Parathyroid adenoma (tissue), 2 donors: ENCODE measurements around the gene PITX1.
"Not testable (repeated sequence)": the region's sequence is repeated elsewhere in the genome, so short reads cannot be mapped to it uniquely, and the experiment has no call there.

Experiments
- H2AFZ ChIP-seq: fragments of 300-600 bp; sonication (generic); one replicate; pipeline ENCODE4 v1.7.0; 2017; ENCODE audit warnings: antibody characterized with exemption, mild to moderate bottlenecking
- H3K27ac ChIP-seq: fragments of 300-600 bp; sonication (generic); one replicate; pipeline ENCODE4 v1.7.0; 2017
- H3K27me3 ChIP-seq: fragments of 300-600 bp; sonication (generic); one replicate; pipeline ENCODE4 v1.7.0; 2017; ENCODE audit warnings: low read length; ENCODE audit not compliant: control insufficient read depth, insufficient read depth
- H3K36me3 ChIP-seq: fragments of 300-600 bp; sonication (generic); one replicate; pipeline ENCODE4 v1.7.0; 2017; ENCODE audit warnings: low read length; ENCODE audit not compliant: control insufficient read depth, insufficient read depth
- H3K4me1 ChIP-seq: fragments of 300-600 bp; sonication (generic); one replicate; pipeline ENCODE4 v1.7.0; 2017; ENCODE audit warnings: control low read depth
- H3K4me2 ChIP-seq: fragments of 300-600 bp; sonication (generic); one replicate; pipeline ENCODE4 v1.7.0; 2017; ENCODE audit warnings: low read length
- H3K4me3 ChIP-seq: fragments of 300-600 bp; sonication (generic); one replicate; pipeline ENCODE4 v1.7.0; 2017; ENCODE audit warnings: low read depth, low read length
- H3K79me2 ChIP-seq: fragments of 300-600 bp; sonication (generic); one replicate; pipeline ENCODE4 v1.7.0; 2017; ENCODE audit warnings: control low read depth
- H3K9ac ChIP-seq: fragments of 300-600 bp; sonication (generic); one replicate; pipeline ENCODE4 v1.7.0; 2017; ENCODE audit warnings: mild to moderate bottlenecking
- H3K9me3 ChIP-seq: fragments of 300-600 bp; sonication (generic); one replicate; pipeline ENCODE4 v1.7.0; 2017; ENCODE audit warnings: low read length; ENCODE audit not compliant: control insufficient read depth
- TF ChIP-seq, protein P1 (sequence below): fragments of 300-600 bp; sonication (generic); IDR thresholded peaks from one replicate; pipeline ENCODE4 v1.7.0; 2017; ENCODE audit warnings: antibody characterized with exemption, mild to moderate bottlenecking
- donor health status: primary hyperparathyroidism.

PITX1 gene

DNA sequence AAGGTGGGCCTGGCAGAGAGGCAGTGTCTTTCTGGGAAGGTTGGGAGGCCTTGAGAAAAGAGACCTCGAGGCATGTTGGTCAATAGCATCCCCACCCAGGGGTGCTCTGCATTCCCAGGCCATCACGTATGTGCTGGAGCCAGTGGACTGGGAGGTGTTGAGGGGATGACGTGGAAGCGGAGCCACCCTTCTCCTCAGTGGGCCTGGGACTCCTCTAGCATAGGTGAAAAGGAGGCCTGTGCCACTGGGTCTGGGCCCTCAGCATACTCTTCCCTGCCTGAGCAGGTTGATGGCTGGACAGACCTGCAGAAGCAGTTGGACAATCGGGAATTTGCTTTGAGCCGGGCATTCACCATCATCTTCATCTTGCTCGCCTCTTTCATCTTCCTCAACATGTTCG lies 25.5 kb downstream of the PITX1 start:
- Histone ChIP-seq H3K4me3 (no peak overlapping the region), H3K9ac (no peak overlapping the region), H3K79me2 (no peaks in the 10 kb centered on the region), H3K9me3 (no peaks in the 10 kb centered on the region), H3K4me2 (no peak overlapping the region), H3K27me3 (no peaks in the 10 kb centered on the region), H3K4me1 (no peaks in the 10 kb centered on the region), H3K36me3 (no peaks in the 10 kb centered on the region), H3K27ac (no peak overlapping the region), H2AFZ (no peak overlapping the region)
- TF ChIP-seq, protein P1, sequence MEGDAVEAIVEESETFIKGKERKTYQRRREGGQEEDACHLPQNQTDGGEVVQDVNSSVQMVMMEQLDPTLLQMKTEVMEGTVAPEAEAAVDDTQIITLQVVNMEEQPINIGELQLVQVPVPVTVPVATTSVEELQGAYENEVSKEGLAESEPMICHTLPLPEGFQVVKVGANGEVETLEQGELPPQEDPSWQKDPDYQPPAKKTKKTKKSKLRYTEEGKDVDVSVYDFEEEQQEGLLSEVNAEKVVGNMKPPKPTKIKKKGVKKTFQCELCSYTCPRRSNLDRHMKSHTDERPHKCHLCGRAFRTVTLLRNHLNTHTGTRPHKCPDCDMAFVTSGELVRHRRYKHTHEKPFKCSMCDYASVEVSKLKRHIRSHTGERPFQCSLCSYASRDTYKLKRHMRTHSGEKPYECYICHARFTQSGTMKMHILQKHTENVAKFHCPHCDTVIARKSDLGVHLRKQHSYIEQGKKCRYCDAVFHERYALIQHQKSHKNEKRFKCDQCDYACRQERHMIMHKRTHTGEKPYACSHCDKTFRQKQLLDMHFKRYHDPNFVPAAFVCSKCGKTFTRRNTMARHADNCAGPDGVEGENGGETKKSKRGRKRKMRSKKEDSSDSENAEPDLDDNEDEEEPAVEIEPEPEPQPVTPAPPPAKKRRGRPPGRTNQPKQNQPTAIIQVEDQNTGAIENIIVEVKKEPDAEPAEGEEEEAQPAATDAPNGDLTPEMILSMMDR = no peak

DNA sequence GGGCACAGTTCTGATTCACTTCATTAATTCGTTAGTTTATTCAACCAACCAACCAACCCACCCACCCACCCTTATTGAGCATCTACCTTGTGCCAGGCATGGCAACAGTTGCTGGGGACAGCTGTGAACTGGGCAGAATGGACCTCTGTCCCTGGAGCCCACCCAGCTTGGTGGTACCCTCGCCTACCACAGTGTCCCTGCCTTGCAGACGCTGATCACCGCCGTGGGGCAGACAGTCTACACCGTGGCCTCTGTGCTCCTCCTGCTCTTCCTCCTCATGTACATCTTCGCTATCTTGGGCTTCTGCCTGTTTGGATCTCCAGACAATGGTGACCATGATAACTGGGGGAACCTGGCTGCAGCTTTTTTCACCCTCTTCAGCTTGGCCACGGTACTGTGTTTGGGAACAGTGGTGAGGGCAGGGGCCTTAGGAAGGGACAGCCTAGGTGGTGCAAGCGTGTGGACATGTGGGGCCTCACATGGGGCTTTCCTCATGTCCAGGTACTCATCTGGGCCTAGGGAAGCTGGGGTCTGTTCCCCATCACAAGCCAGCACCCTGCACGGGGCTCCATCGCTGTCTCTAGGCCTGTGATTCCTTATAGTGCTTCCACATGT lies 26.2 kb downstream of the PITX1 start:
- no peak overlapping the region for H3K4me3 ChIP-seq
- TF ChIP-seq, protein P1 = no peak

DNA sequence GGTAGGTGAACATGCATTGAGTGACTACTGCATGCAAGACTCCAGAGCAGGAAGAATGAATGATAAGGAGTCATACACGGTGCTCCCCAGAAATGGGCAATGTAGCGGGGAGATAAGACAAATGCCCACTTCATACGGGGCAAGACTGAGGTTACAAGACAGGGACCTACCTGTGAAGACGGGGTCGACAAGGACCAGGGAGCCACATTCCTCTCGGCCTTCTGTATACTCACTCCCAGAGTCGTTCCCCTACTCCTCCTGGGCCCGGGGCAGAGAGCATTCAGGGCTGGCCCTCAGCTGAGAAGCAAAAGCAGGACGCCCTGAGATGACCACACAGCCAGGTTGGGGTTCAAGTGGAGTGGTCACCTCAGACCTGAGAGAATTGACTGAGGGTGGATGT lies 26.7 kb downstream of the PITX1 start:
- Histone ChIP-seq H3K27ac (no peak overlapping the region), H2AFZ (no peak overlapping the region), H3K9me3 (no peaks in the 10 kb centered on the region), H3K4me3 (no peak overlapping the region), H3K4me2 (no peak overlapping the region), H3K36me3 (no peaks in the 10 kb centered on the region), H3K9ac (no peak overlapping the region), H3K27me3 (no peaks in the 10 kb centered on the region), H3K4me1 (no peaks in the 10 kb centered on the region), H3K79me2 (no peaks in the 10 kb centered on the region)
- TF ChIP-seq, protein P1 = no peak

More for the DNA sequence above, 26.2 kb downstream of the PITX1 start:
- Histone ChIP-seq H3K9me3 (no peaks in the 10 kb centered on the region), H3K79me2 (no peaks in the 10 kb centered on the region), H3K4me2 (no peak overlapping the region), H3K9ac (no peak overlapping the region), H3K27me3 (no peaks in the 10 kb centered on the region), H2AFZ (no peak overlapping the region), H3K36me3 (no peaks in the 10 kb centered on the region), H3K4me1 (no peaks in the 10 kb centered on the region), H3K27ac (no peak overlapping the region)

DNA sequence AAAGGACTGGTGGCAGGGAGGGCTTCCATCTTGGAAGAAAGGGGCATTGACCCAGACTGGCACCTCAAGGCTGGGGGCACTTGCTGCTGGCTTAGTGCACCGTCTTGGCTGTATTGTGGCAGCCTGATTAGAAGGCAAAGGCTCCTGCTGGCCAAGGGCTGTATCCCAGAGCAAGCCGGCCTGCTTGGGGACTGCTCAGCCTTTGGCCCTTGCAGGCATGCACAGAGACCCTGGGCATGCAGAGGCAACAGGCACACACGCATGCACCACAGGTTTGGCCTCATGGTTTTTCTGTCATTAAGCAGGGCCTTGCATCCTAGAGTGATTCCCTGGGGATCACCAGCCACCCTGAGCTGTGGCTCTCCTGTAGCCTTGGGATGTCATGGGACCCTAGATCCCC lies 29.0 kb downstream of the PITX1 start:
- H3K36me3 ChIP-seq = no peaks in the 10 kb centered on the region
- H2AFZ ChIP-seq = no peak overlapping the region
- no peaks in the 10 kb centered on the region for H3K9me3 ChIP-seq
- H3K4me3 ChIP-seq = no peak overlapping the region
- no peaks in the 10 kb centered on the region for H3K4me1 ChIP-seq
- no peaks in the 10 kb centered on the region for H3K27me3 ChIP-seq
- H3K4me2 ChIP-seq = no peak overlapping the region
- no peak overlapping the region for H3K9ac ChIP-seq
- TF ChIP-seq, protein P1 = no peak
- no peaks in the 10 kb centered on the region for H3K79me2 ChIP-seq
- no peak overlapping the region for H3K27ac ChIP-seq

DNA sequence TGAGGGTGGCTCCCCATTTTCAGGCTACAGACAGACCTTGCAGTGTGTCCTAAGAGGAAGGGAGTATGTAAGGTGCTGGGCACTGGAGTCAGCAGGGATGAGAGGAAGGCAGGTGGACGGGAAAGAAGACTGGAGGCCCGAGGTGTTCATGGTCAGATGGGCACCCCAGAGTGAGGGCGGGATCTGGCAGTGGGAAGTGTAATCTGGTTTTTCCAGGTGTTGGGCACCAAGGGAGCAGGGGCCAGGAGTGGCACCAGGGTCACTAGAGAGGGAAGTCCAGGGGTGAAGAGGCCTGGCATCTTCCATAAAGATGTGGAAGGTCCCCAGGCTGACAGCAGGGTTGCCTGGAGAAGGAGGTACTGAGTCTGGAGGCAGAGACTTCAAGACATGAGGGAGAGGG lies 29.7 kb downstream of the PITX1 start:
- H3K9me3 ChIP-seq = no peaks in the 10 kb centered on the region
- no peak overlapping the region for H3K4me2 ChIP-seq
- H3K27me3 ChIP-seq = no peaks in the 10 kb centered on the region
- TF ChIP-seq, protein P1 = no peak
- no peak overlapping the region for H3K9ac ChIP-seq
- H2AFZ ChIP-seq = no peak overlapping the region
- no peak overlapping the region for H3K4me3 ChIP-seq
- H3K27ac ChIP-seq = no peak overlapping the region
- no peaks in the 10 kb centered on the region for H3K4me1 ChIP-seq
- H3K79me2 ChIP-seq = no peaks in the 10 kb centered on the region
- H3K36me3 ChIP-seq = no peaks in the 10 kb centered on the region

DNA sequence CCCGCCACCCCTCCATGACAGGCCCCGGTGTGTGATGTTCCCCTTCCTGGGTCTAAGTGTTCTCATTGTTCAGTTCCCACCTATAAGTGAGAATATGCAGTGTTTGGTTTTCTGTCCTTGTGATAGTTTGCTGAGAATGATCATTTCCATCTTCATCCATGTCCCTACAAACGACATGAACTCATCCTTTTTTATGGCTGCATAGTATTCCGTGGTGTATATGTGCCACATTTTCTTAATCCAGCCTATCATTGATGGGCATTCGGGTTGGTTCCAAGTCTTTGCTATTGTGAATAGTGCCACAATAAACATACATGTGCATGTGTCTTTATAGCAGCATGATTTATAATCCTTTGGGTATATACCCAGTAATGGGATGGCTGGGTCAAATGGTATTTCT lies 36.0 kb downstream of the PITX1 start:
- not testable (repeated sequence) for H3K27ac ChIP-seq, H3K4me2 ChIP-seq, H3K36me3 ChIP-seq, H3K27me3 ChIP-seq, H2AFZ ChIP-seq, H3K9me3 ChIP-seq, H3K9ac ChIP-seq, H3K79me2 ChIP-seq, H3K4me1 ChIP-seq, H3K4me3 ChIP-seq
